Activated CD4-positive, alpha-beta memory T cell treated with anti-CD3 and anti-CD28 coated beads, Interleukin-2, amount 10 ng/mL, durations not matched to agents 7 days and 5 days (primary cell): ENCODE data around the gene GPX4. TPM values are rescaled to one million over a fixed set of nuclear protein-coding genes. Genes with fewer than 3 reads are reported as not detected.

Experiments used
- CTCF ChIA-PET: fragments of 350-600 bp; sonication (Branson Sonifier 250); formaldehyde crosslinking; loops from one replicate; lab custom pipeline; 2021; ENCODE audit warnings: antibody characterized with exemption, inconsistent platforms; lab: Charles Lee
- POLR2A ChIA-PET: fragments of 350-600 bp; sonication (Branson Sonifier 250); formaldehyde crosslinking; loops from one replicate; lab custom pipeline; 2021; ENCODE audit warnings: antibody characterized with exemption; lab: Charles Lee
- DNase-seq: peaks from one replicate; pipeline ENCODE4 v3.0.0-alpha.2; 2020
- H3K27ac Mint-ChIP-seq: one replicate; pipeline ENCODE4 v1.8.0; 2021; ENCODE audit warnings: mild to moderate bottlenecking, mixed read lengths
- H3K27me3 Mint-ChIP-seq: one replicate; pipeline ENCODE4 v1.8.0; 2021; ENCODE audit warnings: mixed read lengths
- H3K36me3 Mint-ChIP-seq: one replicate; pipeline ENCODE4 v1.8.0; 2021; ENCODE audit warnings: low read depth, mixed read lengths
- H3K4me1 Mint-ChIP-seq: one replicate; pipeline ENCODE4 v1.8.0; 2021; ENCODE audit warnings: mixed read lengths
- H3K4me3 Mint-ChIP-seq: one replicate; pipeline ENCODE4 v1.8.0; 2021; ENCODE audit warnings: mild to moderate bottlenecking, mixed read lengths
- H3K9me3 Mint-ChIP-seq: one replicate; pipeline ENCODE4 v1.8.0; 2021; ENCODE audit warnings: mixed read lengths
- total RNA-seq, 2 experiments: library from RNA; stranded (reverse); gene quantifications; one replicate each; pipeline ENCODE4 v1.2.3, GENCODE V29; 2021

The GPX4 gene
- total RNA-seq, 2 experiments from 2014 or later: 141 to 148 TPM

DNA sequence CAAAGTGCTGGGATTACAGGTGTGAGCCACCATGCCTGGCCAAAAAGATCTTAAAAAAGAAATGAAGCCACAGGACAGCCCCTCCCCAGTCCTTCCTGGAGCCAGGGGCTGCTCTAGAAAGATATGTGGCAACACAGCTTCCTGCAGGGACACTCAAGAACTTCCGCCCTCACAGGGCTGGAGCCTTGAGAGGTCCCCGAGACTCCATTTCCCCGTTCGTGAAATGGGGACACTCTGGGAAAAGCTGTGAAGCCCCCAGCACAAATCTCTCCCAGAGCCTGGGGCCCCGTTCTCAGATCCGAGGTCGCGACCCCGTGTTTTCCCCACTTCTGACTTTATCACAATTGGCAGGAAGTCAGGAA lies 2.5 kb upstream of the GPX4 start:
- Mint-ChIP-seq H3K4me1 (peaks cover 58% of the 10 kb centered on the region), H3K4me3 (no peak overlapping the region), H3K27me3 (no peaks in the 10 kb centered on the region), H3K9me3 (peaks cover 12% of the 10 kb centered on the region), H3K36me3 (peaks cover 18% of the 10 kb centered on the region), H3K27ac (peak overlapping the region; percentile 89)
- POLR2A ChIA-PET: interaction anchor here (1.0 to 8.9 kb wide), 3 partner anchors 16 to 34 kb away, joined by 3 to 104 read pairs (median 31); partner anchors contain the start of gene ARHGAP45
- CTCF ChIA-PET: interaction anchor here (0.8 kb wide), 1 partner anchor 34 kb away, joined by 3 read pairs; the partner anchor contains the start of gene ARHGAP45
- DNase-seq: no peak

DNA sequence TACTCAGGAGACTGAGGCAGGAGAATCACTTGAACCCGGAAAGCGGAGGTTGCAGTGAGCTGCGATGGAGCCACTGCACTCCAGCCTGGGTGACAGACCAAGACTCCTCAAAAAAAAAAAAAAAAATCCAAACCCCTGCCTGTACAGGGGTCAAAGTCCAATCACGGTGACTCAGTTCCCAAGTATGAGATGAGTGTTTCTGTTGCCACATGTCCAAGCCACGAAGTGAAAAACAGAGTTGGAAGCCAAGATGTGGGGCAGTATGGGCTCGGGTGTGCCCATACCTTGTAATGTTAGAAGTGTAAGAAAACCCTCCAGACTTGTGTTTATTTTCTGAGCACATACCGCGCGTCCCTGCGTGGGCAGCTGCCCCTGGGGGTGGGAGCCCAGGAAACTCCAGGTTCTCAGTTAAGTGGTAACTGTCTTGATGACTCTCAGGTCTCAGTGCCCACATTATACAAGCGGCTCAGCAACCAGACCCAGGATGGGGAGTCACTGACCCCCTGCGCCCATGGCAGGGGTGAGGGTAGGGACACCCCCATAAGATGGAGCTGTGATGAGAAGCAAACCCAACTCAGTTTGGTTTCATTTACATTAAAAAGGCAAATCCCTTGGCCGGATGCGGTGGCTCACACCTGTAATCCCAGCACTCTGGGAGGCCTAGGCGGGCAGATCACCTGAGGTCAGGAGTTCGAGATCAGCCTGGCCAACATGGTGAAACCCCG lies 1.2 kb upstream of the GPX4 start:
- H3K27me3 Mint-ChIP-seq: no peaks in the 10 kb centered on the region
- peak; percentile 66 for DNase-seq
- H3K27ac Mint-ChIP-seq: peak overlapping the region; percentile 89
- peaks cover 25% of the 10 kb centered on the region for H3K36me3 Mint-ChIP-seq
- ChIA-PET CTCF (interaction anchor here (0.7 to 1.0 kb wide), 4 partner anchors 37 to 142 kb away, joined by 3 to 4 read pairs (median 4); no protein-coding TSS in a partner anchor), POLR2A (interaction anchor here (0.6 to 8.9 kb wide), 10 partner anchors 13 to 167 kb away, joined by 3 to 104 read pairs (median 4); partner anchors contain the start of genes ARHGAP45 and CIRBP)
- peaks cover 58% of the 10 kb centered on the region for H3K4me1 Mint-ChIP-seq
- H3K9me3 Mint-ChIP-seq: peaks cover 12% of the 10 kb centered on the region
- H3K4me3 Mint-ChIP-seq: peak overlapping the region; percentile 61

DNA sequence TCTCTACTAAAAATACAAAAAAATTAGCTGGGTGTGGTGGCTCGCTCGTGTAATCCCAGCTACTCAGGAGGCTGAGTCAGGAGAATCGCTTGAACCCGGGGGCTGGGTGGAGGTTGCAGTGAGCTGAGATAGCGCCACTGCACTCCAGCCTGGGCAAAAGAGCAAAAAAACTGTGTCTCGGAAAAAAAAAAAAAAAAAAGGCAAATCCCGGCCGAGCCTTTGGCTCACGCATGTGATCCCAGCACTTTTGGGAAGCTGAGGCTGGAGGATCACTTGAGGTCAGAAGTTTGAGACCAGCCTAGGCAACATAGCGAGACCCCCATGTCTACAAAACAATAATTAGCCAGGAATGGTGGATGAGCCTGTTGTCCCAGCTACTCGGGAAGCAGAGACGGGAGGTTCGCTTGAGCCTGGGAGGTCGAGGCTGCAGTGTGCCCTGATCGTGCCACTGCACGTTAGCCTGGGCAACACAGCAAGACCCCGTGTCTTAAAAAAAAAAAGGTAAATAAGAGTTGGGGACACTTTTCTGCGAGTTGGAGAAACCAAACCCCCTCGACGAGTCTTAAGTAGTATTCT lies 574 bp upstream of the GPX4 start:
- ChIA-PET POLR2A (interaction anchor here (0.6 to 8.9 kb wide), 11 partner anchors 12 to 166 kb away, joined by 3 to 104 read pairs (median 5); partner anchors contain the start of genes ARHGAP45 and CIRBP), CTCF (interaction anchor here (0.7 to 1.0 kb wide), 3 partner anchors 38 to 141 kb away, joined by 3 to 4 read pairs (median 4); no protein-coding TSS in a partner anchor)
- Mint-ChIP-seq H3K4me1 (peaks cover 53% of the 10 kb centered on the region), H3K4me3 (peak overlapping the region; percentile 61), H3K9me3 (peaks cover 12% of the 10 kb centered on the region), H3K27ac (peak overlapping the region; percentile 89), H3K27me3 (no peaks in the 10 kb centered on the region), H3K36me3 (peaks cover 23% of the 10 kb centered on the region)
- DNase-seq: no peak

DNA sequence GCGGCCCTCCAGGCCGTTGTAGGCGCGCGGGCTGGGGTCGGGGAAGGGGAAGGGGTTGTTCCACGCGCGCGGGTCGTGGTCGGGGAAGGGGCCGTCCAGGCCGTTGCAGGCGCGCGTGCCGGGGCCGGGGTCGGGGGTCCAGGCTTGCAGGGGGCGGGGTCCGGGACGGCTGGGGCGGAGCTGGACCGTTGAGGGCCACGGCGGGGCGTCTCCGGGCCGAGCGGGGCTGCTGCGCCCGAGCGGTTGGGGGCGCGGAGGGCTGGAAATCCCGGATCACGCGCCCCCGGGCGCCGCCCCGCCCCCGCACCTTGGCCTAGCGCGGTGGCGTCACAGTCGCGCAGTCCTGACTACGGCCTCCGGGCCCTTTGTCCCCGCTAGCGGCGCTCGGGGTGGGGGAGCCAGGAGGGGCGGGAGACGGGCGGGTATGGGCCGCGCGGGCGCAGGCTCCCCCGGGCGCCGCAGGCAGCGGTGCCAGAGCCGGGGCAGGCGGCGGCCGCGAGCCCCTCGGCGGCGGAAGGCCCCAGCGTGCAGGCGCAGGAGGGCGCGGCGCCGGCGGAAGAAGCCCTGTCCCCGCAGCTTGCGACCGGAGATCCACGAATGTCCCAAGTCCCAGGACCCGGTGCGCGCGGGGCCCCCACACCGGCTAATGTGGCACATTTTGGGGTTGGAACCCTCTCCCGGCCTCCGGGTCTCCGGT lies 665 bp downstream of the GPX4 start:
- Mint-ChIP-seq H3K4me1 (peaks cover 40% of the 10 kb centered on the region), H3K27me3 (no peaks in the 10 kb centered on the region), H3K36me3 (peaks cover 18% of the 10 kb centered on the region), H3K4me3 (peak overlapping the region; percentile 69), H3K9me3 (peaks cover 6% of the 10 kb centered on the region), H3K27ac (peak overlapping the region; percentile 31)
- ChIA-PET CTCF (no interaction called here), POLR2A (interaction anchor here (0.6 to 8.9 kb wide), 10 partner anchors 19 to 165 kb away, joined by 3 to 104 read pairs (median 6); partner anchors contain the start of genes ARHGAP45, CIRBP and SBNO2)
- DNase-seq: peak; percentile 74

DNA sequence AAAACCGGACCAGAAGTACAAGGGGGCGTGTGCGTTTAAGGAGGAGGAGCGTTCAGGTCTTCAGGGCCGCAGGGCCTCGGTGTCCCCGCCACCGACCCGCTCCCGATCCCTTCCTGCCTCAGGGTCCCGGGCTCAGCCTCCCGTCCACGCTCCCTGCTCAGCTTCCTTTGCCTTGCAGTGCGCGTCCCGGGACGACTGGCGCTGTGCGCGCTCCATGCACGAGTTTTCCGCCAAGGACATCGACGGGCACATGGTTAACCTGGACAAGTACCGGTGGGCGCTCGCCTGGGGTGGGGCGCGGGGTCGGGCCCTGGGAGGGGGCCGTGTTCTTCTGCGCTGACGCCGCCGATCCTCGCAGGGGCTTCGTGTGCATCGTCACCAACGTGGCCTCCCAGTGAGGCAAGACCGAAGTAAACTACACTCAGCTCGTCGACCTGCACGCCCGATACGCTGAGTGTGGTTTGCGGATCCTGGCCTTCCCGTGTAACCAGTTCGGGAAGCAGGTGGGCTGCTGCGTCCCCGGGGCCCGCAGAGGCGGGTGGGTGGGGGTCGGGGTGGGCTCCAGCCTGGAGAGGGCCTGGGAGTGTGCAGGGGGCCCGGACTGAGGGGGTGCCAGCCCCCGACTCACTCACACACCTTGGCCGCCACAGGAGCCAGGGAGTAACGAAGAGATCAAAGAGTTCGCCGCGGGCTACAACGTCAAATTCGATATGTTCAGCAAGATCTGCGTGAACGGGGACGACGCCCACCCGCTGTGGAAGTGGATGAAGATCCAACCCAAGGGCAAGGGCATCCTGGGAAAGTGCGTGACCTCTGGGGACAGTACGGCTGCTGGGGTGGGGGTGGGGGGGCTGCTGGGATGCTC lies 1.4 kb downstream of the GPX4 start:
- no peaks in the 10 kb centered on the region for H3K9me3 Mint-ChIP-seq
- no peak for DNase-seq
- POLR2A ChIA-PET: interaction anchor here (0.8 to 8.9 kb wide), 9 partner anchors 10 to 101 kb away, joined by 3 to 104 read pairs (median 5); partner anchors contain the start of genes ARHGAP45 and SBNO2
- H3K36me3 Mint-ChIP-seq: peaks cover 10% of the 10 kb centered on the region
- CTCF ChIA-PET: no interaction called here
- H3K4me3 Mint-ChIP-seq: peak overlapping the region; percentile 69
- H3K4me1 Mint-ChIP-seq: peaks cover 34% of the 10 kb centered on the region
- no peaks in the 10 kb centered on the region for H3K27me3 Mint-ChIP-seq
- H3K27ac Mint-ChIP-seq: peak overlapping the region; percentile 31

DNA sequence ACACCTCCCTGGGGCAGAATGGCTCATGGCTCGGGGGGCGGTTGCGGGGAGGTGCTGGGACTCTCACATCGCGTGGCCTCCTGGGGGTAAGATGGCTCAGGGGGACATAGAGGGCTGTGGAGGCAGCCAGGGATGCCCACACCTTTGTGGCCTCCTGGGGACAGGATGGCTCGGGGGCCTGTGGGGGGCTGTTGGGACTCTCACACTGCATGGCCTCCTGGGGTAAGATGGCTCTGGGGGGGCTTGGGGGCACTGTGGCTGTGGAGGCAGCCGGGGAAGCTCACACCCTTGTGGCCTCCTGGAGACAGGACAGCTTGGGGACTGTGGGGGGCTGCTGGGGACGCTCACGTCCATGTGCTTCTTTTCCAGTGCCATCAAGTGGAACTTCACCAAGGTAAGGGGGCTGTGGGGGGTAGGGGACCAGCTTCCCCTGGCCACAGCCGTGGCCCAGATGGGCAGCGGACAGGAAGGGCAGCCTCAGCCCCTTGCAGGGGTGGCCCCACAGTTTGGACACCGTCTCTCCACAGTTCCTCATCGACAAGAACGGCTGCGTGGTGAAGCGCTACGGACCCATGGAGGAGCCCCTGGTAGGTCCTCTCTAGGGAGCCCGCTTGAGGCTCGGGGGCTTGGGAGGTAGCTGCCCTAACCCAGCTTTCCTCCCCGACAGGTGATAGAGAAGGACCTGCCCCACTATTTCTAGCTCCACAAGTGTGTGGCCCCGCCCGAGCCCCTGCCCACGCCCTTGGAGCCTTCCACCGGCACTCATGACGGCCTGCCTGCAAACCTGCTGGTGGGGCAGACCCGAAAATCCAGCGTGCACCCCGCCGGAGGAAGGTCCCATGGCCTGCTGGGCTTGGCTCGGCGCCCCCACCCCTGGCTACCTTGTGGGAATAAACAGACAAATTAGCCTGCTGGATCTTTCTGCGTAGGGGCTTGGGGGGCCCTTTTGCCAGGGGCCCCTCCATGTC lies 2.4 kb downstream of the GPX4 start:
- CTCF ChIA-PET: no interaction called here
- peaks cover 33% of the 10 kb centered on the region for H3K4me1 Mint-ChIP-seq
- no peaks in the 10 kb centered on the region for H3K9me3 Mint-ChIP-seq
- peaks cover 10% of the 10 kb centered on the region for H3K36me3 Mint-ChIP-seq
- no peak for DNase-seq
- peak overlapping the region; percentile 40 for H3K27ac Mint-ChIP-seq
- H3K4me3 Mint-ChIP-seq: peak overlapping the region; percentile 35
- H3K27me3 Mint-ChIP-seq: no peaks in the 10 kb centered on the region
- POLR2A ChIA-PET: interaction anchor here (0.8 to 8.9 kb wide), 5 partner anchors 9 to 39 kb away, joined by 3 to 104 read pairs (median 6); partner anchors contain the start of genes ARHGAP45 and POLR2E

DNA sequence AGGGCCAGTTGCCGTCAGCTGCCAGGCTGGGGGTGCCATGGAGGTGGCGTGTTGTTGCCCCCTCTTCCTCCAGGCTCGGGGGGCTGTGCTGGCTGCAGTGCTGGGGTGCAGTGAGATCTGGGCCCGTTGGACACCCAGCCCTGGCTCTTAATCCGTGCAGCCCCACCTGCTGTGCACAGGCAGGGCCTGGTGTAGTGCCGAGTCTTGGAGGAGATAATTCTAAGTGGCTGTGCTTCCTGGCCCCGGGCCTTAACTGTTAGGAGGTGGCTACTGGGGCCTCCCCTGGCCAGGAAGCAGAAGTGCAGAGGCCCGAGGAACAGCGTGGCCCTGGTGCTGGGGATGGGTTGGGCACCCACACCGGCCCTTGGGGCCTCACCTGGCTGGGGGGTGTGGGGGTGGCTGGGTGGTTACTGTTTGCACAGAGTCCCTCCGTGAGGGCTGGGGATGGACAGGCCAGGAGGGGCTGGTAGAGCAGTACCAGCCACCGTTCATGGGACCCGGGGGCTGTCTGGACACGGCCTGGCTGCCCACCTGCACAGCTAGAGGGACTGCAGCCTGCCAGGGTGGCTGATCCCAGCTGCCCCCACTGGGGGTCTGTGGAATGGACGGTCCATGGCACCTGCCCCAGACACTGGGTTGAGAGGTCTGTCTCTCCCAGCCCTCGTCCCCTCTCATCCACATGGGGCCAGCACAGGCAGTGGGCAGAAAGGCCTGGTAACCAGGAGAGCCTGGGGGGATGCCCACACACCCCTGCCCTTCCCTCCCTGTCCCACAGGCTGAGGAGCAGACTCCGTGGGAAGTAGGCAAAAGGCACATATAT lies 3.3 kb downstream of the GPX4 start:
- H3K4me3 Mint-ChIP-seq: peak overlapping the region; percentile 35
- CTCF ChIA-PET: no interaction called here

DNA sequence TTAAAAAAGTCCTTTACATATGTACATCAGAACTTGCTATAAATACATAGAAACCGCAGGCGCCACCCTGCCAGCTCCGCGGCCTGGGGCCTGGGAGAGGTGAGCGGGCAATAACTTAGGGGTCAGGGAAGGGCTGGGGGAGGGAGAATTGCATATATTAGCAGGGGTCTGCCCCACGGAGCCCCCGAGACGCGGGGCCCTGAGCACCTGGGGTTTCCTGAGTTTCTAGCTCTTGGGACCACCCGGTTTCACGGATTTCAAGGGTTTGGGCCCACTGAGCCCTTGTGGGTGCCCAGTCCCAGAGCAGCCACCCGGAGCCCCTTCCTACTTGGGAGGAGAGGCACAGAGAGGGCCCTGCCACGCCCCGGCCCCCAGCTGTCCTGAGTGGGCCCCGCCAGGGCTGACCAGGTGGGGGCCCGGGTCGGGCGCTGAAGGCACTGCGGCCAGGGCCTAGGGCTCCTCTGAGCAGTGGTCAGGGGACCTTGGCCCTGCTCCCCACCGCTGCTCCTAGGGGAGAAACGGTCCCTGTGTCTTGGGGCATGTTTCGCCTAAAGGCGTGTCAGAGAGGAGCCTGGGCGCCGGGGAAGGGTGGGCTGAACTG lies 4.0 kb downstream of the GPX4 start:
- peaks cover 10% of the 10 kb centered on the region for H3K36me3 Mint-ChIP-seq
- H3K9me3 Mint-ChIP-seq: no peaks in the 10 kb centered on the region
- H3K4me1 Mint-ChIP-seq: peaks cover 18% of the 10 kb centered on the region
- DNase-seq: no peak
- no peaks in the 10 kb centered on the region for H3K27me3 Mint-ChIP-seq
- no peak overlapping the region for H3K27ac Mint-ChIP-seq
- ChIA-PET CTCF (no interaction called here), POLR2A (interaction anchor here (0.8 to 8.9 kb wide), 2 partner anchors 23 kb away, joined by 3 to 104 read pairs; no protein-coding TSS in a partner anchor)
- no peak overlapping the region for H3K4me3 Mint-ChIP-seq

More for the DNA sequence above, 3.3 kb downstream of the GPX4 start:
- no peaks in the 10 kb centered on the region for H3K27me3 Mint-ChIP-seq
- H3K4me1 Mint-ChIP-seq: peaks cover 24% of the 10 kb centered on the region
- no peaks in the 10 kb centered on the region for H3K9me3 Mint-ChIP-seq
- peaks cover 10% of the 10 kb centered on the region for H3K36me3 Mint-ChIP-seq
- peak overlapping the region; percentile 40 for H3K27ac Mint-ChIP-seq
- DNase-seq: no peak
- POLR2A ChIA-PET: interaction anchor here (0.8 to 8.9 kb wide), 5 partner anchors 8 to 24 kb away, joined by 3 to 104 read pairs (median 6); partner anchors contain the start of gene POLR2E

DNA sequence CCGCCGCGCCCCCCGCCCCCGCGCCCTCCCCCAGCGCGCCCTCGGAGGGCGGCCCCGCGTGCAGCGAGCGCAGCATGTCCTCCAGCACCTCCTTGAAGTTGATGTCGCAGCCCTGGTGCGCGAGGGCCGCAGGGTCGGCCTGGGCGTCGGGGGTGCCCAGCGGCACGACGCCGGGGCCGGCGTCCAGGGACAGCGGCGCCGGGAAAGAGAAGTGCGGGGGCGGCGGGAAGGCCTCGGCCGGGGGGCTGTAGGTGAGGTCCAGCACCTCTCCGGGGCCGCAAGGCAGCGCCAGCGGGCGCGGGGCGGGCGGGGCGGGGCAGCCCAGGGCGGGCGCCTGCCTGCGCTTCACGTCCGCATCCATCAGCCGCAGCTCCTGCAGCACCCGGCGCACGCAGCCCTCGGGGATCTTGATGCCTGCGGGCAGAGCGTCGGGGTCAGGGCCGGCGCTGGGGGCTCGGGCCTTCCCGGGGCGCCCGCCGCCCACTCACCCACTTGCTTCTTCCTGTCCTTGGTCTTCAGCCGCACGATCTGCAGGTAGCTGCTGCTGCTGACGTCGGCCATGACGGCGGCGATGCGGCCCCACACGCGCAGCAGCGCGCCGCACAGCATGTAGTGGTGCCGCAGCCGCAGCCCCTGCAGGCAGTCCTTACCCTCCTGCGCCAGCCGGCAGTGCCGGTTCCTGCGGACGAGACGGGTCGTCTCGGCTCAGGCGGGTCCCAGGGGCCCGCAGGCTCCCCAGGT lies 4.7 kb downstream of the GPX4 start:
- H3K9me3 Mint-ChIP-seq: no peaks in the 10 kb centered on the region
- H3K27ac Mint-ChIP-seq: no peak overlapping the region
- CTCF ChIA-PET: no interaction called here
- DNase-seq: no peak
- H3K4me1 Mint-ChIP-seq: peaks cover 13% of the 10 kb centered on the region
- H3K27me3 Mint-ChIP-seq: no peaks in the 10 kb centered on the region
- no peak overlapping the region for H3K4me3 Mint-ChIP-seq
- POLR2A ChIA-PET: interaction anchor here (8.9 kb wide), 1 partner anchor 23 kb away, joined by 104 read pairs; no protein-coding TSS in a partner anchor
- H3K36me3 Mint-ChIP-seq: peaks cover 10% of the 10 kb centered on the region
